ENCODE results near the gene PGGT1B. TPM values are rescaled to one million over a fixed set of nuclear protein-coding genes. Genes with fewer than 3 reads are reported as not detected.

PGGT1B gene
- total and polyA plus RNA-seq, 9 of the 15 experiments (the other 6 are each of a cell fraction or from before 2014, with no cell fraction given): 5.3 to 33.7 (median 19.8) TPM

DNA sequence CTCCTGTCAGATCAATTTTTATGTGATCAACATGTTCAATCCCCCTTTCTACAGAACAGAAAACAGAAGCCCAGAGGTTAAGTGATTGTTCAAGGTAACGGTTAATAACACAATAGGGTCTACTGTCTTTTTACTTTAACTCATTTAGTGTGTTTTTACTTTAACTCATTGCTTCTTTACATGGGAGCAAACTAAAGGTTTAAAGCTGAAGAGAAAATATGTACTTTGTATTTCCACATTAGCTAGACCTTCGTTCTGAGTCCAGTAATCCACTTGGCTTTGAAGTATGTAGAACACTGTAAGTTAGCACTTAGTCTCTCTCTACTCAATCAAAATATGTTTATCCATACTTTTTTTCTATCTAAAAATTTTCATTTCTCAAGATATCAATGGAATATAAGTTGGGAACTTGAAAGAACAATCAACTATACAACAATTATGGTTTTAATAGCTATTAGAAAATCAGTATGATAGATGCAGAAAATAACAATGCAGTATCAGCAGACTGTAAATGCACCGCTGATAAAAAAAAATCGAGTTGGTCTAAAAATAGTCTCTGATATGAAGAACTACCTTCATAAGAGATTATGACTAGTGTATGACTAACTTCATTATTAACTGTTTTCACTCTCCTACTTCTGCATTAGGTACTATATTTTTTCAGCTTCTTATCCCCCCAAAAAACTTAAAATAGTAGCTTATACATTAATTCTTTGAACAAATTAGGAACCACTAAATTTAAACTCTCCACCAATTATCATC is 20.6 kb downstream of the PGGT1B start:
- Histone ChIP-seq H3K4me2 (ENCODE audit: insufficient read depth, low read length) (no peak overlapping the region), H3K9me1 (ENCODE audit: control insufficient read depth, insufficient read depth, low read length) (no peaks in the 10 kb centered on the region), H3K9me3 (replicated peaks; ENCODE audit: control insufficient read depth, insufficient read depth, low read depth, low read length) (no peaks in the 10 kb centered on the region), H3K27ac (ENCODE audit: extremely low read depth, low read depth, low read length) (no peak overlapping the region), H4K20me1 (replicated peaks; ENCODE audit: control insufficient read depth, insufficient read depth, low read length) (no peaks in the 10 kb centered on the region), H3K27me3 (ENCODE audit: control insufficient read depth in 2 of 2, insufficient read depth in 2 of 2, low read length in 2 of 2) (no peaks in the 10 kb centered on the region), H2AFZ (ENCODE audit: low read depth, low read length) (no peak overlapping the region), H3K4me3 (no peak overlapping the region), H3K36me3 (ENCODE audit: control insufficient read depth, insufficient read depth, low read length) (peaks cover 29% of the 10 kb centered on the region; the same call in 2 of the 3 replicates), H3K9ac (ENCODE audit: insufficient read depth in 1 of 2, low read depth in 2 of 2, low read length in 2 of 2) (no peak overlapping the region), H3K4me1 (replicated peaks in 1 of 2; ENCODE audit: control insufficient read depth in 2 of 2, insufficient read depth in 2 of 2, low read length in 2 of 2) (no peaks in the 10 kb centered on the region), H3K79me2 (ENCODE audit: control insufficient read depth, insufficient read depth, low read length) (no peaks in the 10 kb centered on the region)
- 61% methylated on average over 4 of the region's 4 CpGs for WGBS (ENCODE audit: insufficient coverage, low coverage, missing lambda C conversion rate)
- POLR2A ChIA-PET: no interaction called here
- in situ Hi-C loops (cut with MboI) (loop anchor here (5.0 kb wide), 1 partner anchor 1560 kb away; no protein-coding TSS in a partner anchor), intact Hi-C loops (cut with micrococcal nuclease) (loop anchor here (10.0 kb wide), 1 partner anchor 1567 kb away; no protein-coding TSS in a partner anchor)
- CTCF ChIA-PET (ENCODE audit: low intra/inter-chr PET ratio): no interaction called here
- FAIRE-seq (no peak), ATAC-seq (no peak), DNase-seq (ENCODE audit: extremely low read depth in 1 of 4, low spot score in 3 of 4) (no peak)
- TF ChIP-seq CBX2 (IDR thresholded peaks at IDR 0.05; ENCODE audit: insufficient read depth, low read length, poor library complexity, severe bottlenecking): no peak
- TF ChIP-seq ZNF583 (CRISPR knock-in tag; IDR thresholded peaks at IDR 0.05): no peak
- no peak for TF ChIP-seq PCBP2 (IDR thresholded peaks at IDR 0.05; ENCODE audit: low read depth, low read length, poor library complexity, severe bottlenecking)
- TF ChIP-seq, protein P1, sequence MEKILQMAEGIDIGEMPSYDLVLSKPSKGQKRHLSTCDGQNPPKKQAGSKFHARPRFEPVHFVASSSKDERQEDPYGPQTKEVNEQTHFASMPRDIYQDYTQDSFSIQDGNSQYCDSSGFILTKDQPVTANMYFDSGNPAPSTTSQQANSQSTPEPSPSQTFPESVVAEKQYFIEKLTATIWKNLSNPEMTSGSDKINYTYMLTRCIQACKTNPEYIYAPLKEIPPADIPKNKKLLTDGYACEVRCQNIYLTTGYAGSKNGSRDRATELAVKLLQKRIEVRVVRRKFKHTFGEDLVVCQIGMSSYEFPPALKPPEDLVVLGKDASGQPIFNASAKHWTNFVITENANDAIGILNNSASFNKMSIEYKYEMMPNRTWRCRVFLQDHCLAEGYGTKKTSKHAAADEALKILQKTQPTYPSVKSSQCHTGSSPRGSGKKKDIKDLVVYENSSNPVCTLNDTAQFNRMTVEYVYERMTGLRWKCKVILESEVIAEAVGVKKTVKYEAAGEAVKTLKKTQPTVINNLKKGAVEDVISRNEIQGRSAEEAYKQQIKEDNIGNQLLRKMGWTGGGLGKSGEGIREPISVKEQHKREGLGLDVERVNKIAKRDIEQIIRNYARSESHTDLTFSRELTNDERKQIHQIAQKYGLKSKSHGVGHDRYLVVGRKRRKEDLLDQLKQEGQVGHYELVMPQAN (IDR thresholded peaks at IDR 0.05; ENCODE audit: borderline replicate concordance): no peak
- no peak for TF ChIP-seq ETV6 (IDR thresholded peaks at IDR 0.05; ENCODE audit: borderline replicate concordance in 1 of 2, low read depth in 2 of 2, low read length in 1 of 2)
- no peak for TF ChIP-seq ETV6 (CRISPR knock-in tag; IDR thresholded peaks at IDR 0.05; ENCODE audit: borderline replicate concordance)
- TF ChIP-seq MAFK (IDR thresholded peaks at IDR 0.05; ENCODE audit: low read length): no peak
- TF ChIP-seq NFXL1 (CRISPR knock-in tag; IDR thresholded peaks at IDR 0.05): no peak
- TF ChIP-seq SRSF7 (optimal IDR thresholded peaks at IDR 0.05; ENCODE audit: low read depth, low read length): no peak
- no peak for TF ChIP-seq ZNF174 (CRISPR knock-in tag; IDR thresholded peaks at IDR 0.05)
- no peak for TF ChIP-seq DMBX1 (CRISPR knock-in tag; IDR thresholded peaks at IDR 0.05; ENCODE audit: borderline replicate concordance)
- no TSS peak for BruUV-seq (replicated peaks)
